Endothelial cell of umbilical vein (primary cell): ENCODE data around the gene RIPK4. TPM values are rescaled to one million over a fixed set of nuclear protein-coding genes. Genes with fewer than 3 reads are reported as not detected.

ENCODE experiments used
- BruUV-seq: library from RNA; stranded (reverse); fragments of 400-500 nt; replicated peaks from 2 replicates; lab custom pipeline; 2021; lab: Mats Ljungman, UMichigan
- CTCF ChIA-PET: fragments of 300-600, 350-600 bp; sonication (Branson Sonifier 250); formaldehyde crosslinking; loops from one replicate; lab custom pipeline; 2021; ENCODE audit warnings: antibody characterized with exemption, inconsistent platforms; lab: Charles Lee
- POLR2A ChIA-PET: fragments of 300-600, 350-600 bp; sonication (Branson Sonifier 250); formaldehyde crosslinking; loops from one replicate; lab custom pipeline; 2021; ENCODE audit warnings: antibody characterized with exemption, inconsistent platforms; lab: Charles Lee
- DNase-seq: peaks from one replicate; pipeline ENCODE4 v3.0.0-alpha.2; 2011; ENCODE audit warnings: low read depth, low spot score
- FAIRE-seq: peaks from 2 replicates; lab custom pipeline; 2011; peaks lifted over from hg19 to GRCh38; lab: Jason Lieb, UNC
- H2AFZ ChIP-seq: 2 replicates; pipeline ENCODE4 v1.6.0; 2012; ENCODE audit warnings: low read depth, low read length, control low read depth, inconsistent platforms
- H3K27ac ChIP-seq: 2 replicates; pipeline ENCODE4 v1.5.1; 2011; ENCODE audit warnings: low read depth, mild to moderate bottlenecking, control low read depth, low read length, moderate library complexity; ENCODE audit not compliant: insufficient read depth
- H3K27me3 ChIP-seq, 2 experiments: 2 replicates each; pipeline versions ENCODE4 v1.6.0 to v1.6.1; 2011; ENCODE audit warnings: low read length in 2 of 2, mixed read lengths in 1 of 2; ENCODE audit not compliant: control insufficient read depth in 2 of 2, insufficient read depth in 2 of 2
- H3K36me3 ChIP-seq, 2 experiments: 2 replicates in 1 of 2; 3 replicates in 1 of 2; pipeline ENCODE4 v1.5.1; 2011; ENCODE audit warnings: low read length in 2 of 2, mild to moderate bottlenecking in 1 of 2, moderate library complexity in 1 of 2; ENCODE audit not compliant: control insufficient read depth in 2 of 2, insufficient read depth in 2 of 2; ENCODE audit errors: extremely low read depth in 1 of 2
- H3K4me1 ChIP-seq: 3 replicates; pipeline ENCODE4 v1.5.1; 2011; ENCODE audit warnings: mild to moderate bottlenecking, low read length; ENCODE audit not compliant: control insufficient read depth, insufficient read depth; ENCODE audit errors: extremely low read depth
- H3K4me2 ChIP-seq: 2 replicates; pipeline ENCODE4 v1.6.1; 2011; ENCODE audit warnings: low read length, control low read depth, mixed read lengths; ENCODE audit not compliant: insufficient read depth
- H3K4me3 ChIP-seq, 3 experiments: fragments of 200-600 bp in 1 of 3; sonication (generic), shearing (Covaris generic) in 1 of 3; replicated peaks in 1 of 3; 2 replicates each; pipeline ENCODE4 v1.5.1; 2011 to 2016; ENCODE audit warnings: control low read depth in 3 of 3, low read length in 3 of 3, mild to moderate bottlenecking in 2 of 3, inconsistent platforms in 1 of 3, low read depth in 1 of 3, moderate library complexity in 1 of 3; ENCODE audit not compliant: insufficient read depth in 1 of 3
- H3K79me2 ChIP-seq: 2 replicates; pipeline ENCODE4 v1.6.0; 2012; ENCODE audit warnings: low read length, inconsistent platforms; ENCODE audit not compliant: control insufficient read depth, insufficient read depth
- H3K9ac ChIP-seq: replicated peaks from 2 replicates; pipeline ENCODE3; 2011; ENCODE audit warnings: low read length, control low read depth; ENCODE audit not compliant: insufficient read depth; ENCODE audit errors: extremely low read depth
- H3K9me1 ChIP-seq: replicated peaks from 3 replicates; pipeline ENCODE4 v1.6.0; 2011; ENCODE audit warnings: mild to moderate bottlenecking, low read length; ENCODE audit not compliant: control insufficient read depth, insufficient read depth; ENCODE audit errors: extremely low read depth
- H3K9me3 ChIP-seq: replicated peaks from 2 replicates; pipeline ENCODE4 v1.5.1; 2012; ENCODE audit warnings: low read length, inconsistent platforms; ENCODE audit not compliant: control insufficient read depth, insufficient read depth
- H4K20me1 ChIP-seq: replicated peaks from 2 replicates; pipeline ENCODE3; 2011; ENCODE audit warnings: mild to moderate bottlenecking, low read length; ENCODE audit not compliant: control insufficient read depth, insufficient read depth; ENCODE audit errors: extremely low read depth
- CTCF ChIP-seq, 2 donors: IDR thresholded peaks; 1 replicate in 1 of 2; 2 replicates in 1 of 2; pipeline ENCODE4 v1.5.1; 2011; ENCODE audit warnings: low read length in 2 of 2, mild to moderate bottlenecking in 2 of 2, moderate library complexity in 2 of 2, control low read depth in 1 of 2, inconsistent platforms in 1 of 2, low read depth in 1 of 2; ENCODE audit not compliant: insufficient read depth in 1 of 2; ENCODE audit errors: extremely low read depth in 1 of 2
- FOS ChIP-seq: IDR thresholded peaks from 2 replicates; pipeline ENCODE4 v1.6.1; 2011; ENCODE audit warnings: mild to moderate bottlenecking, low read length, moderate library complexity, borderline replicate concordance; ENCODE audit not compliant: insufficient read depth
- GATA2 ChIP-seq: IDR thresholded peaks from 2 replicates; pipeline ENCODE4 v1.7.0; 2011; ENCODE audit warnings: low read depth, mild to moderate bottlenecking, moderate library complexity, mixed read lengths, low read length; ENCODE audit not compliant: insufficient read length, insufficient read depth
- MYC ChIP-seq: IDR thresholded peaks from one replicate; pipeline ENCODE4 v1.6.1; 2011; ENCODE audit warnings: mild to moderate bottlenecking, low read depth, low read length
- POLR2AphosphoS5 ChIP-seq: IDR thresholded peaks from 2 replicates; pipeline ENCODE4 v1.6.1; 2012; ENCODE audit warnings: low read depth, mild to moderate bottlenecking, control low read depth, low read length, moderate library complexity; ENCODE audit not compliant: insufficient read depth
- dilution Hi-C: fragments of 300-500 bp; cut with MboI; formaldehyde crosslinking; loops from one replicate; pipeline ENCODE4 v1.15.0; 2019; ENCODE audit warnings: low sequenced_read_pairs; ENCODE audit not compliant: extremely low pct_ligation_motif_present
- intact Hi-C: fragments of 100-400 bp; cut with micrococcal nuclease; formaldehyde crosslinking; loops from one replicate; pipeline ENCODE4 v1.10.0; 2022
- polyA plus RNA-seq, 4 experiments: library from polyadenylated mRNA; depleted of rRNA in 3 of 4; stranded (reverse) in 3 of 4; unstranded in 1 of 4; fragments of >200 nt; gene quantifications; 2 replicates each; pipeline versions ENCODE4 v1.2.1 to v1.2.3, GENCODE V29; 2011 to 2012; ENCODE audit warnings: missing spikeins in 1 of 4
- total RNA-seq: library from RNA; stranded (reverse); gene quantifications from 2 replicates; pipeline ENCODE4 v1.2.3, GENCODE V29; 2021
- TF ChIP-seq, protein P1 (sequence below): IDR thresholded peaks from 2 replicates; pipeline ENCODE4 v1.6.1; 2011; ENCODE audit not compliant: insufficient read depth, insufficient read length

The RIPK4 gene
- total and polyA plus RNA-seq, 2 donors (not counting 3 experiments of a cell fraction or from before 2014, with no cell fraction given), result not detected

DNA sequence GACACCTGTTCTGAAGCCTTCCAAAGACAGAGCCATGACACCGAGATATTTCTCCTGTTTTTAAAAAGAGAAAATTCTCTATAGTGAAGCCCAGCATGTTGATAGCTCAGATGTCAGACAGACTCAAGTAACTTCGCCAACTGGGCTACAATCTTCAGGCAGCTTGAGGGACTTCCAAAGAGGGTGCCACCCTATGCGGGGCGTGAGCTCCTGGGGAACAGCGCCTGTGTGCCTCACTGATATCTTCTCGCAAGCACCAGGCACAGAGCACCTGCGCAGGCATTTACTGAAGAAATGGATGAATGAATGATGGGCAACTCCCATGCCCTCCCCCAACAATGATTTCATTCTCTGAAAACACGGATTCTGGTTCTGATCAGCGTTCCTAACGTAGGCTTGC lies 17.6 kb downstream of the RIPK4 start:
- Histone ChIP-seq H3K9me3 (no peaks in the 10 kb centered on the region), H3K4me2 (no peak overlapping the region), H3K79me2 (no peaks in the 10 kb centered on the region), H3K27me3 (peaks cover 1 to 5% of the 10 kb centered on the region in 2 experiments), H3K9me1 (no peaks in the 10 kb centered on the region), H3K27ac (no peak overlapping the region), H3K36me3 (no peaks in the 10 kb centered on the region), H3K4me3 (no peak overlapping the region), H3K4me1 (no peaks in the 10 kb centered on the region), H2AFZ (no peak overlapping the region), H3K9ac (no peak overlapping the region), H4K20me1 (no peaks in the 10 kb centered on the region)
- ChIA-PET POLR2A (no interaction called here), CTCF (no interaction called here)
- intact Hi-C loops (no loop called here), dilution Hi-C loops (no loop called here)
- TF ChIP-seq POLR2AphosphoS5 (no peak), CTCF (IDR thresholded peaks at IDR 0.05; ENCODE audit: extremely low read depth in 1 of 2, insufficient read depth in 1 of 2, low read depth in 1 of 2, low read length in 2 of 2) (no peak)
- TF ChIP-seq, protein P1, sequence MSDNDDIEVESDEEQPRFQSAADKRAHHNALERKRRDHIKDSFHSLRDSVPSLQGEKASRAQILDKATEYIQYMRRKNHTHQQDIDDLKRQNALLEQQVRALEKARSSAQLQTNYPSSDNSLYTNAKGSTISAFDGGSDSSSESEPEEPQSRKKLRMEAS, result no peak
- FAIRE-seq, result no peak
- no peak for DNase-seq
- BruUV-seq, result no TSS peak

DNA sequence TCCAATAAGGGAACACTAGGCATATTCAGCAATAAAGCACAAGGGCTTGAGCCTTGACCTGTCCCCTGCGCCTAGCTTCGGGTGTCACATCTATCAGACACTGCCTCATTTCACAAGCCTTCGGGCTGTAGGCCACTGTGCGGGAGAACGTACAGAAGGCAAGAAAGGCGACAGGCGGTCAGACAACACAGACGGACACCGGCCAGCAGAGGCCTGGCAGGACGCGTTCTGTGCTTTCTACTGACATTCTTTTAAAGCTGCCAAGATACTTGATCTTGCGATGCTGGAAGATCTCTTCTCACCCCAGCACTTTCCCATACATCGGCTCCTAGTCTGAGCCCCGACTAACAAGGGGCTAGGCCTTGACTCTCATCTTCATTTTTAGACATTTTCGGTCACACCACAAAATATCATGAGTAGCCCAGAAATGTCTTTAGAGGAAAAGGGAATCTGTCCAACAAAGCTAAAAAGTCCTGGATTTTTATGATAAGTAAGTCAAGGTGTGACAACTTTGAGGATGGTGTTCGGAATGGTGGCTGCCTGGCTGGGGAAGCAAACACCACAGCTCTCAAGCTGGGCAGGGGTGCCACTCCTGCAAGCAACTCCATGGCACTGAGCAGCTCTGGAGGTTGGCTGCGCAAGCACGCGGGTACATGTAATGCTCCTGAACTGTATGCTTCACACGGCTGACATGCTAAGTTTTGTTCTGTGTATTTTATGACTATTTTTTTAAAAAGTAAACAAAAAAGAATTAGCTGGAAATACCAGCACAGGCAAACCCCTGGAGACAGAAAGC lies 18.7 kb downstream of the RIPK4 start:
- Histone ChIP-seq H3K27me3 (peaks cover 0 to 1% of the 10 kb centered on the region in 2 experiments), H3K79me2 (no peaks in the 10 kb centered on the region), H3K4me1 (no peaks in the 10 kb centered on the region), H3K9ac (no peak overlapping the region), H3K36me3 (no peaks in the 10 kb centered on the region), H4K20me1 (no peaks in the 10 kb centered on the region), H3K4me2 (no peak overlapping the region), H3K9me3 (no peaks in the 10 kb centered on the region), H2AFZ (no peak overlapping the region), H3K4me3 (no peak overlapping the region), H3K9me1 (no peaks in the 10 kb centered on the region), H3K27ac (no peak overlapping the region)
- dilution Hi-C loops (no loop called here), intact Hi-C loops (no loop called here)
- POLR2A ChIA-PET, result no interaction called here
- DNase-seq (no peak), FAIRE-seq (no peak)
- TF ChIP-seq MYC (no peak), GATA2 (no peak), CTCF (IDR thresholded peaks at IDR 0.05; ENCODE audit: extremely low read depth in 1 of 2, insufficient read depth in 1 of 2, low read depth in 1 of 2, low read length in 2 of 2) (no peak), FOS (no peak)
- TF ChIP-seq, protein P1, result no peak
- no TSS peak for BruUV-seq
- CTCF ChIA-PET, result interaction anchor here (1.5 kb wide), 1 partner anchor 30 kb away, joined by 6 read pairs; no protein-coding TSS in a partner anchor
